Ovary (tissue), 3 donors: ENCODE measurements around the gene APH1A.

Source experiments
- CTCF ChIP-seq, 3 donors: fragments of 450-650 bp in 2 of 3; fragments of 200-600 bp in 1 of 3; IDR thresholded peaks; one replicate each; pipeline versions ENCODE4 v1.5.1 to v1.8.0; 2016 to 2022; ENCODE audit warnings: antibody characterized with exemption in 3 of 3, mild to moderate bottlenecking in 1 of 3
- EP300 ChIP-seq: sonication (generic); formaldehyde crosslinking; IDR thresholded peaks from one replicate; pipeline ENCODE4 v1.6.1; 2017; ENCODE audit warnings: antibody characterized with exemption
- POLR2A ChIP-seq: fragments of 450-650 bp; IDR thresholded peaks from one replicate; pipeline ENCODE4 v1.6.1; 2017; ENCODE audit warnings: antibody characterized with exemption, mild to moderate bottlenecking, moderate library complexity
- donor health status: DM: no; HTN: no; CAD: no.

- no peak for TF ChIP-seq CTCF (IDR thresholded peaks at IDR 0.05)
- TF ChIP-seq POLR2A = no peak
- no peak for TF ChIP-seq EP300
Observed at GRCh38 chr1:150224983-150225382, 43.8 kb downstream of the APH1A start.
